ENCODE data around the gene SUN1. TPM values are rescaled to one million over a fixed set of nuclear protein-coding genes. Genes with fewer than 3 reads are reported as not detected.
"Not testable (repeated sequence)": the region's sequence is repeated elsewhere in the genome, so short reads cannot be mapped to it uniquely, and the experiment has no call there.

SUN1 gene
- total RNA-seq, 1 experiment from 2014 or later = 78.1 TPM

DNA sequence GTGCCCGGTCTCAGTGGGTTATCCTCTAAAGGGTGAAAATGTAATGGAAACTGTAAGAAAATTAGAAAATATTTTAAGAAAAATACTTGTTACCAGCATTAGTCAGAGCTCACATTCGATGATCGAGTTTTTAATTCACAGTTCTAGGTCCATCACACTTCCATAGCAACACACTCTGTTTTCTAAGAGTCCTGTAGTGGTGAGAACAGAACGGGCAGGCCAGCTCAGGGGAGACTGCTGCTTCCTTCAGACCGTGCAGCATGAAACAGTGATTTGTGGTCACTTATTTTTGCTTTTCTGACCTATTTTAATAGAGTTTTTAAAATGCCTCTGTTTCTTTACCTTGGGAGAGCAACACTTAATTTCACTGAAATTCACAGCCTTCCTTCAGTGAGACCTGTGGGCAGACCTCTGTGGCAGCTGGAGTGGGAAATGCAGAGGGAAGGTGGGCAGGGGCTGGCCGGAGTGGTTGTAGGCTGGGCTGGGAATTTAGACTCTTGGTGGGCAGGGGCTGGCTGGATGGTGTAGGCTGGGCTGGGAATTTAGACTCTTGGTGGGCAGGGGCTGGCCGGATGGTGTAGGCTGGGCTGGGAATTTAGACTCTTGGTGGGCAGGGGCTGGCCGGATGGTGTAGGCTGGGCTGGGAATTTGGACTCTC is 1.5 kb downstream of the SUN1 start:
- no peak for DNase-seq (ENCODE audit: extremely low read depth, low read depth)

DNA sequence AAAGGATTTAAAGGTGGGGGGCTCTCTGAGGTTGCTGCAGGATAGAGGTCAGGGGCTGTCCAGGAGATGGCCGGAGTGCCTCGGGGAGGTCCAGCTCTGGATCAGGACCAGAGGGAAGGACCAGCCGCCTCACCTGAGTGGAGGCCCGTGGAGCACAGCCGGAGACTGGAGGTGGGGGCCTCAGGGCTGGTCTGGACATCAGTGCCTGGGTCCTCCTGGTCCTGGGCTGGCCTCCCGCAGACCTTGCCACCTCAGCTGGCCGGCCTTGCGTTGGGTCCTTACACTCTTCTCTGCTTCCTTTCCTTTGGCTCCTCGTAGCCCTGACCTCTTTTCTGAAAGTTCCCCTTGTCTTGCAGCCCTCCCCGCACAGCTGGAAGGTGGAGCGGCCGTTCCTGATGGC is 2.0 kb downstream of the SUN1 start:
- DNase-seq (ENCODE audit: extremely low read depth, low read depth) = no peak

DNA sequence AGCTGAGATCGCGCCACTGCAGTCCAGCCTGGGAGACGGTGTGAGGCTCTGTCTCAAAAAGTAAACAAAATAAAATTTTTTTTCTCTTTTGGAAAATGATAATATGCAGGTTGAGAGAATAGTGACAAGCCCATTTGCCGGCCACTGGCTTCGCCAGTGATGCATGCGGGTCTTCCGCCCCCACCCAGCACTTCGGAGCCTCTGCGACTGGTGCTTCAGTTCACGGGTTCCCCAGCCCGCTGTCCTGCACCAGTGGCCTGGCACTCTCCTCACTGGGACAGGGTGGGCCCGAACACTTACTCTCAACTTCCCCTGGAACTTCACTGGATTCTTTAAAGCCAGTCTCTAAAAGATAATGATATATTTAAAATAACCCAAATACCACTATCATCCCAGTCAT is 2.7 kb downstream of the SUN1 start:
- no peak for DNase-seq (ENCODE audit: extremely low read depth, low read depth)

DNA sequence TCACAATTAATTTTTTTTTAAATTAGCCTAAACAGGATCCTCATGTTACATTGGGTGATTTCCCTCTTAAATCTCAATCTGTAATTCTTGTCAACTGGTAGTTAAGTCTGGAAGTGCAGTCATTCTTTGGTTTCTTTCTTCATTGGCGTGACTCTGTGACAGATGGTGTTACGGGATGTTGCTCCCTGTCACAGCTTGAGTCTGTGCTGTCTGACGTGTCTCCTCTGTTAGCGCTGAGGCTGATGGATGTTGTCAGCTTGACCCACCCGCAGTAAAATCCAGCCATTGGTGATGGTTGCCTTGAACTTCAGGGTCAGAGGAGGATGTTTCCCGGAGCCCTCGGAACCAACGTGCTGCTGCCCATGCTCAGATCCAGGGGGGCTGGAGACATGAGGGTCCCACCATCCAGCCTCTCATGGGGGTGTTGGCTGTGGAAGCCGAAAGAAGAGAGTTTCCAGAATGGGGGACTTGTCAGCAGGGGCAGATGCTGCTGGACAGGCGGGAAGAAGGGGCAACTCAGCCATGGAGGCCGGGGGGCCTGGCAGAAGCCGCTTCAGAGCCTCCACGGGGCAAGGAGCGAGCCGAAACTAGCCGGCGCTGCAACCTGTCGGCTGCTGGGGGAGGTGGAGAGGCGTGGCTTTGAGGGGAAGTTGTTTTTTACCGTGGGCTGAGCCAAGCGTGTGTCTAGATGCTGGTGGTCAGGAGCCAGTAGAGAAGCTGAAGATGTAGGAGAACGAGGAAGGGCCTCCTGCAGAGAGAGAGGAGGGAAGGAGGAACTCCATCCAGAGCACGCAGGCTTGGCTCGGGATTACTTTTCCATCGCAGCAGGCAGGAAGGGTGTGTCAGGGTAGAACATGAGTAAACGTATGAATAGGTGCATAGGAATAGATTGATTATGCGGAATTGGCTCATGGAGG is 3.5 kb downstream of the SUN1 start:
- no peak for DNase-seq (ENCODE audit: extremely low read depth, low read depth)

DNA sequence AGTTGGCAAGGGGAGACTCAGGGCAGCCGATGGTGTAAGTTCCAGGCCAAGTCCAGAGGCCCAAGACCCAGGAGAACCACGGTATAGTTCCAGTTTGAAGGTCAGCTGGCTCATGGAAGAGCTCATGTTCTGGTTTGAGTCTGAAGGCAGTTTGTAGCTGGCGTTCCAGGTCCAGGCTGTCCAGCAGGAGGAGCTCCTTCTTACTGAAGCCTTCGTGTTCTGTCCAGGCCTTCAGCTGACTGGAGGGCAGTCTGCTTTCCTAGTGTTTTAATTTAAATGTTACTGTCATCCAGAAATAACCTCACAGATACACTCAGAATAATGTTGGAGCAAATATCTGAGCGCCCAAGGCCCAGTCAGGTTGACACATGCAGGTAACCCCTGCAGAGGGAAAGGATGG is 4.2 kb downstream of the SUN1 start:
- DNase-seq (ENCODE audit: extremely low read depth, low read depth) = peak; percentile 39

DNA sequence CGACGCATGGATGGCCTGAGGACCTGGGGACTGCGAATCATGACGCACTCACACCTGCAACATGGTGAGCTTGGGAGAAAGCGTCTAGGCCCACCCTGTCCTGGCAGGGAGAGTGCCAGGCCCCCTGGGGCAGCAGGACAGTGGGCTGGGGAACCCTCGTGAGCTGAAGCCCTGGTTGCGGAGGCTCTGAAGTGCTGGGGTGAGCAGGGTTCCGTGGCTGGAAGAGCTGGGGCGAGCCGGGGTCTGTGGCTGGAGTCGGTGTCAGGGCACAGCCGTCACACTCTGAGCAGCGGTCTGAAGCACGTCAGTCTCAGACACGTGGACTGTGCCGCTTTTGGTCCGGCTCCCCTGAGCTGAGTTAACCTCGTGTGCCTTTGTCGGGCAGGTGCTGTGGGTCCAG is 4.7 kb downstream of the SUN1 start:
- DNase-seq (ENCODE audit: extremely low read depth, low read depth) = no peak

DNA sequence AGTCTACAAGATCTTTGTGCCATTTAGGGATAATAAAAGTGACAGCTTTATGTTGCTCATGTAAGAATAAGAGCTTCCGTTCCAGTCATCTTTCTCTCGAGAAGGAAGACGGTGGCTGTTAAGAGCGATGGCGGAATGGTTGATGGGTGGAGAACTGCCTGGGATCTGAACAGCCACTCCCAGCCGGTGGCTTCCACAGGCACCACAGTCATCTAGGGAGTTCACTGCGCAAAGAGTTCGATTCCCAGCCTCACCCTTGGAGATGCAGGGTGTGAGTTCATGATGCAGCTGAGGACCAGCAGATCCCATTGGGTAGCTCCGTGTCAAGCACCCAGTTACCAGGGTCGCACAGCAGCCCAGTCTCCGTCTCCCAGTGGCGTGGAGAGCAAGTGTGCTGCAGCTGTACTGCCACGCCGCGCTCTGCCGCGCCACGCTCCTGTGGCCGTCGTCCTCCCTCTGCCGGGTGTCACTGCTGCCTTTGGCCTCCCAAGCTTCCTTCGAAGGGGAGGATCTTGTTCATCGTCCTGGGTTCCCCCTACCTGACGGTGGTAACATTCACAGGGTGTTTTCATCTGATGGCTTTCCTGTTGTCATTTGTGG is 7.8 kb downstream of the SUN1 start:
- DNase-seq (ENCODE audit: extremely low read depth, low read depth) = no peak

DNA sequence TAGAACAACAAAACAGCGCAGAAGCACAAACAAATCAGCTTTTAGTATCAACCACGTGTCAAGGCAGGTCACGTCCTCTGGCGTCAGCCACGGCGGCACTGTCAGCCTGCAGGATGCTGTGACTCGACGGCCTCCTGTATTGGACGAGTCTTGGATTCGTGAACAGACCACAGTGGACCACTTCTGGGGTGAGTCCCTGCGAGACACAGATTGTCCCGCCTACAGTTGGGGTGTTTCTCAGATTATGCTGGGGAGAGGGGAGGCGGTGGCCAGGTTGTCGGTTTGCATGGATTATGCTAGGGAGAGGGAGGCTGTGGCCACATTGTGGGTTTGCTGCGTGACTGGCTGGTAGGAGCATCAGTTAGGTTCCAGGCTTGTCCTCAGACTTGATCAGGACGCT is 9.7 kb downstream of the SUN1 start:
- DNase-seq (ENCODE audit: extremely low read depth, low read depth) = no peak

DNA sequence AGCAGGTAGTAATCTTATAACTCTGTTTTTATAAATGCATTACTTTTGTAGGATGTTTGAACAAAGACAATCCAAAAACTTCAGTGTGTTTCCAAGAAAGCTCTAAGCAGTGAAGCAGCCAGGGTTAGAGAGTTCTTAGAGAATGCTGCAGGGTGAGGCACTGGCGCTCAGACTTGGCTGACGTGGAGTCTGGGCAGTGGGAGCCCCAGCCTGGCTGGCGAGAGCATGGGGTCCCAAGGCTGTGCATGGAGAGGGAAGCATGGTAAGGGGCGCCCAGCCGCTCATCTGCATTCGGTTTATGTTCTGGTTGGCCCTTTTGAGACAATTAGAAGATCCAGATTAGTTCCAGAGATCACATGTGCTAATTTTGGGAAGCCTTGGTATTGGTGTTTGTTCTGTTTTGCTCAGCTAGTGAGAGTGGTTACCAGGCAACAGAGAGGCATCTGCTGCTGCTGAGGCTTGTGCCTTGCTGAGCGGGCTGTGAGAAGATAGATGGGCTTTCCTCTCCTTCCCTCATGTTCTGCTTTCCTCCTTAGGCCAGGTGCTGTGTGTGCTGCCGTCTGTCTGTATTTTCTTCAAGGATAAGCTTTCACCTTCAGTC is 10.3 kb downstream of the SUN1 start:
- DNase-seq (ENCODE audit: extremely low read depth, low read depth) = no peak

DNA sequence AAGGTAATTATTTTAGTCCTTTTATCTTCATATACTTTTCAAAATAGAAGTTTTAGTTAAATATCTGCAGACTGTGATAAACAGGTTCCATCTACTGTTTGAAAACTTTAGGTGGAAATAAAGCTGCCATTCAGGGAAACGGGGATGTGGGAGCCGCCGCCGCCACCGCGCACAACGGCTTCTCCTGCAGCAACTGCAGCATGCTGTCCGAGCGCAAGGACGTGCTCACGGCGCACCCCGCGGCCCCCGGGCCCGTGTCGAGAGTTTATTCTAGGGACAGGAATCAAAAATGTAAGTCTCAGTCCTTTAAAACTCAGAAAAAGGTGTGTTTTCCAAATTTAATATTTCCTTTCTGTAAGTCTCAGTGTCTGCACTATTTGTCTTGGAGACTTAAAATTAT is 11.0 kb downstream of the SUN1 start:
- no peak for DNase-seq (ENCODE audit: extremely low read depth, low read depth)

DNA sequence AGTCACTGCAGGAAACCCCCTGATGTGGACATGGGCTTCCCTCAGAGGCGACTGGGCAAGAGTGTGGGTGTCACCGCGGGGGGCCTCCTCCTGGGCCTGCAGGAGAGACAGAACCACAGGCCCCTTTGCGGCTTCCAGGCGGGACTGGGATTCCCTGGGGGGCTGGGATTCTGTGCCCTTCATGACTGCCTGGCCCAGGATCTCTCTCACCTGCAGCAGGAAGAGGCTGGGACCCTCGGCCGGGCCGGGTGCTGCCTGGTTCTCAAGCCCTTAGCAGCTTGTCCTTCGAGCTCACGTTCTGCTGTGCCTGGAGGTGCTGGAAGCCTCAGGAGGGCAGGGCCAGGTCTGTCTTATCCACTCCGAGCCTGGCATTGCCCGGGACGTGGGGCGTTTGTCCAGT is 11.8 kb downstream of the SUN1 start:
- no peak for DNase-seq (ENCODE audit: extremely low read depth, low read depth)

DNA sequence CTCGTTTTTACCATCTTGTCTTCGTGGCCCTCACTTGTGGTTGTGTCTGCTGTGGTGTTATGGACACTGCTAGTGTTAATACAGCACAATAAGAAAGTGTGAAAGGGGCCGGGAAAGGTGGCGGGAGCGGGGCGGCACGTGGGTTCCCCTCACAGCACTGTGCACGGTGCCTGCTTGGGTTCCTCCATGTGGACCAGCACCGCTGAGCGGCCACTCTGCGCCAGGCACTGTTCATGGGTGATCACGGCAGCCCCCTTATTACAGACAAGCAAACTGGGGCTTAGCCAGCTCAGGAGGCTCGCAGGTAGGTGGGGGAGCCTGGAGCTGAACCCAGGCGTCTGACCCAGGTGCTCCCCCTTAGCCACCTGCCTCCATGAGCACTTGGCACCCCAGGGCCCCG is 12.2 kb downstream of the SUN1 start:
- DNase-seq (ENCODE audit: extremely low read depth, low read depth) = no peak

DNA sequence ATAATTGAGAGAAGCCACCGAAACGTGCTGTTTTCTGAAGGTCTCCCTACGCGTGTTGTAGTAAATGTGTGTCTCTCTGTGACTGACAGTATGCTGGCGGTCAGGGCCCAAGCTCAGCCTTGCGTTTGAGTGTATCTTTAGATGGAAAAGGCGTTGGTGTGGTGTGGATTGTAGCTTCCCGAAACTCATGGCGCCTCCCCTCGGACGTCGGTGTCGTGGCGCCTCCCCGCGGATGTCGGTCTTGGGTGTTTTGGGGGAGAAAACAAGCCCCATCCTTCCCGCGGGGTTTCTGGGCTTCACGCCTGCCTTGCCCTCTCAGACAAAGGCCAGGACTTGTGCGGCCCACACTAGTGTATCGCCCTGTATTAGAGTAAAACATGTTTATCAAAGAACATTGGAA is 12.8 kb downstream of the SUN1 start:
- no peak for DNase-seq (ENCODE audit: extremely low read depth, low read depth)

DNA sequence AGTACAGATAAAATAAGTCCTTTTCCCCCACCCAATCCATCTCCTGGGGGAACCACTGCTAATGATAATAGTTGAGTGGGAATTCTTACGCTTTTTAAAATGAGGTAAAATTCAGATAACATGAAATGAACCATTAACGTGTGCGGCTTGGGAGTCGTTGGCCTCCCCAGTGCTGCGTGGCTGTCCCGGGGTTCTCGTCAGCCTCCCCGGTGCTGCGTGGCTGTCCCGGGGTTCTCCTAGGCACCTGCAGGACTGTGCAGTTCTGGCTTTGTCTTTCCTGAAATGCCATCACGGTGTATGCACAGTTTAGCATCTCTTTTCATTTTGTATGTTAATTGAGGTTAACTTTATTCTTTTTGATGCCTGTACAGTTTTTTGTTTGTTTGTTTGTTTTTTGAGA is 13.5 kb downstream of the SUN1 start:
- no peak for DNase-seq (ENCODE audit: extremely low read depth, low read depth)

DNA sequence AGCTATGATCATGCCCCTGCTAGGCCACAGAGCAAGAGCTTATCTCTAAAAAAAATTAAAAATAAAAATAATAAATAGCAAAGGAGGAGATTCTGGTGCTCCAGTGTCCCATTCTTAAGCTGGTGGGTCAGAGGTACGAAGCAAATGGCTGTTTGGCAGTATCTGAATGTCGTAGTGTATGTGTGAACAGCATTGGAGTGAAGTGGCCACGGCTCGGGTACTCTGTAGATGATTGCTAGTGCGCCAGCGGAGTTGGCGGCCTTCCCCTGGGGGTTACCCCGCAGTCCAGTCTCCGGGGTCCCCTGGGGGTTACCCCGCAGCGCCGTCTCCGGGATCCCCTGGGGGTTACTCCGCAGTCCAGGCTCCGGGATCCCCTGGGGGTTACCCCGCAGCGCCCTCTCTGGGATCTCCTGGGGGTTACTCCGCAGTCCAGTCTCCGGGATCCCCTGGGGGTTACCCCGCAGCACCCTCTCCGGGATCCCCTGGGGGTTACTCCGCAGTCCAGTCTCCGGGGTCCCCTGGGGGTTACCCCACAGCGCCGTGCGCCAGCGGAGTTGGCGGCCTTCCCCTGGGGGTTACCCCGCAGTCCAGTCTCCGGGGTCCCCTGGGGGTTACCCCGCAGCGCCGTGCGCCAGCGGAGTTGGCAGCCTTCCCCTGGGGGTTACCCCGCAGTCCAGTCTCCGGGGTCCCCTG is 14.8 kb downstream of the SUN1 start:
- not testable (repeated sequence) for DNase-seq (ENCODE audit: extremely low read depth, low read depth)

DNA sequence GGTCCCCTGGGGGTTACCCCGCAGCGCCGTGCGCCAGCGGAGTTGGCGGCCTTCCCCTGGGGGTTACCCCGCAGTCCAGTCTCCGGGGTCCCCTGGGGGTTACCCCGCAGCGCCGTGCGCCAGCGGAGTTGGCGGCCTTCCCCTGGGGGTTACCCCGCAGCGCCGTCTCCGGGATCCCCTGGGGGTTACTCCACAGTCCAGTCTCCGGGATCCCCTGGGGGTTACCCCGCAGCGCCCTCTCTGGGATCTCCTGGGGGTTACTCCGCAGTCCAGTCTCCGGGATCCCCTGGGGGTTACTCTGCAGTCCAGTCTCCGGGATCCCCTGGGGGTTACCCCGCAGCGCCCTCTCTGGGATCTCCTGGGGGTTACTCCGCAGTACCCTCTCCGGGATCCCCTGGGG is 15.5 kb downstream of the SUN1 start:
- DNase-seq (ENCODE audit: extremely low read depth, low read depth) = not testable (repeated sequence)

DNA sequence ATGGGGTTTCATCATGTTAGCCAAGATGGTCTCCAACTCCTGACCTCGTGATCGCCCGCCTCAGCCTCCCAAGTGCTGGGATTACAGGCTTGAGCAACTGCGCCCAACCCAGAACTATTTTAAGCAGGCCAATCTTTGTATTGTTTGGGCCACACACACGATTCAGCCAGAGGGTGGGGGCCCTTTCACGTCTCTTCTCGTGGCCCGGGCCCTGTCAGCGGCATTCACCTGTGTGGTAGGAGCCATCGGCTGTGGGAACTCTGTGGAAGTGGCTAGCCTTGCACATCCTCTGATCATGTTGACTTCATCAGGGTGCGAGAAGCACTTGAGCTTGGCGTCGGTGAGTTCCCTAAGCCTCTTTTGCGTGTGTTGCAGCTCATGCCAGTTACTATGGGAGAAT is 16.9 kb downstream of the SUN1 start:
- DNase-seq (ENCODE audit: extremely low read depth, low read depth) = no peak

DNA sequence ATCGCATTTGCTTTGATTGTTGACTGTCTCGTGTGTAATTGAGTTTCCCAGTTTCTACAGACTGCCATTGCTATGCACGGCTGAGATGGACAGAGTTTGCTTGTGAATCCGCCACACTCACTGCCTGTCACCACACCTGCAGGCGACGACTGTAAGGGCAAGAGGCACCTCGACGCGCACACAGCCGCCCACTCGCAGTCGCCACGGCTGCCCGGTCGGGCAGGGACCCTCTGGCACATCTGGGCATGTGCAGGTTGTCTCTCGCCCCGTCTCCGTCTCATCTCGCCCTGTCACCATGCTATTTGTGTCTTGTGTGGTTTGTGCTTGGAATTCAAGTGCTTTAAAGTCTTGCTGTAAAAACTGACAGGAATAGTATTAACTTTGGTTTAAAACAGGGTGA is 17.5 kb downstream of the SUN1 start:
- no peak for DNase-seq (ENCODE audit: extremely low read depth, low read depth)

DNA sequence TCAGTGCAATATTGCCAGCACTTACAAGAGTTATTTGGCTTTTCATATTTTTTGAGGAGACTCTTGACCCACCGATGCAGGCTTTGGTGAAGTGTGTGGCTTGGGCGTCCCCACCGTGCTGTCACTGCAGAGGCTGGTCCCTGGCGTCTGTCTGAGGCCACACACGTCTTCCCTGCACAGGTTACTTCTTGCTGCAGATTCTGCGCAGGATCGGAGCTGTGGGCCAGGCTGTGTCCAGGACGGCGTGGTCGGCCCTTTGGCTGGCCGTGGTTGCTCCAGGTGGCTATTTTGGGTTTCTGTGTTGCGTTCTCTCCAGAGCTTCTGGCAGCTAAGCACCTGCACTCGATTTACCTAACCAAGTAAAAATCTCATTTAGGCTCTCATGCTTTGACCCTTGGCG is 18.9 kb downstream of the SUN1 start:
- DNase-seq (ENCODE audit: extremely low read depth, low read depth) = no peak

DNA sequence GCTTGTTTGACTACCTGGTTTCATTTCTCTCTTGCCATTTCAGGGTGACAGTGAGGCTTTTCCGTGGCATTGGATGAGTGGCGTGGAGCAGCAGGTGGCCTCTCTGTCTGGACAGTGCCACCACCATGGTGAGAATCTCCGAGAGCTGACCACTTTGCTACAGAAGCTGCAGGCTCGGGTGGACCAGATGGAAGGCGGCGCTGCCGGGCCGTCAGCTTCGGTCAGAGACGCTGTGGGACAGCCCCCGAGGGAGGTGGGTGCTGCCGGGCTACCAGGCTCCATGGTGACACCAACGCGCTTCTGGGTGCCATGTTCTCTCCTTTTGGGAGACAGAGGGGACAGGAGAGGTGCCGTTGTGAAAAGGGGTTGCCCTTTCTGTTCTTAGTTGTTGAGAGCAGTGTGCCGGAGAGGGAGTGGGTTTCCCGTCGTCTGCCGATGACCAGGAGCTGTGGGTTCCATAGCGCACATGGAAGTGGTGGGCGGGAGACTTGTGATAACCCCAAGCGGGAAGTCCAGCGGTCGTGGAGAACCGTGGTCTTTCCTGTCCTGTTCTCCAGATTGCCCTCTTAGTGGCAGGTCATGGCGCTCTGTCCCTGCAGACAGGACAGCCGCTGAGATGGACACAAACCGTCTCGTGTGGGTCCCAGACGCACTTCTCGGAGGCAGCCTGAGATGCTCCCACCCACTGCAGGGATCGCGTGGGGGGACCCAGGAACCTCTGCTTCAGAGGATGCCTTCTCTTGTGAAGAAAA is 21.3 kb downstream of the SUN1 start:
- no peak for DNase-seq (ENCODE audit: extremely low read depth, low read depth)

Data from NCI-H460 (cell line).